ENCODE data around the gene OR51M1.

GRCh38 chr11:5420993-5421392 is 37.4 kb downstream of the OR51M1 start:
- TF ChIP-seq, protein P1, sequence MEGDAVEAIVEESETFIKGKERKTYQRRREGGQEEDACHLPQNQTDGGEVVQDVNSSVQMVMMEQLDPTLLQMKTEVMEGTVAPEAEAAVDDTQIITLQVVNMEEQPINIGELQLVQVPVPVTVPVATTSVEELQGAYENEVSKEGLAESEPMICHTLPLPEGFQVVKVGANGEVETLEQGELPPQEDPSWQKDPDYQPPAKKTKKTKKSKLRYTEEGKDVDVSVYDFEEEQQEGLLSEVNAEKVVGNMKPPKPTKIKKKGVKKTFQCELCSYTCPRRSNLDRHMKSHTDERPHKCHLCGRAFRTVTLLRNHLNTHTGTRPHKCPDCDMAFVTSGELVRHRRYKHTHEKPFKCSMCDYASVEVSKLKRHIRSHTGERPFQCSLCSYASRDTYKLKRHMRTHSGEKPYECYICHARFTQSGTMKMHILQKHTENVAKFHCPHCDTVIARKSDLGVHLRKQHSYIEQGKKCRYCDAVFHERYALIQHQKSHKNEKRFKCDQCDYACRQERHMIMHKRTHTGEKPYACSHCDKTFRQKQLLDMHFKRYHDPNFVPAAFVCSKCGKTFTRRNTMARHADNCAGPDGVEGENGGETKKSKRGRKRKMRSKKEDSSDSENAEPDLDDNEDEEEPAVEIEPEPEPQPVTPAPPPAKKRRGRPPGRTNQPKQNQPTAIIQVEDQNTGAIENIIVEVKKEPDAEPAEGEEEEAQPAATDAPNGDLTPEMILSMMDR (IDR thresholded peaks at IDR 0.05), result no peak
- TF ChIP-seq POLR2A (IDR thresholded peaks at IDR 0.05), result no peak

Measured in right lobe of liver (tissue), 4 donors.